Memory B cell (primary cell): ENCODE measurements around the gene SLC25A44.
"Not testable (repeated sequence)": the region's sequence is repeated elsewhere in the genome, so short reads cannot be mapped to it uniquely, and the experiment has no call there.

ENCODE experiments used
- ATAC-seq: fragments of 150-1000 bp; cut with Tn5 transposase; 2 replicates; pipeline ENCODE4 v1.10.0; 2021; ENCODE audit warnings: low read depth, mild to moderate bottlenecking, moderate library complexity
- DNase-seq, 2 donors: peaks; one replicate each; pipeline ENCODE4 v3.0.0; 2022; ENCODE audit warnings: low spot score in 2 of 2
- H3K27ac Mint-ChIP-seq: one replicate; pipeline ENCODE4 v1.8.0; 2022; ENCODE audit warnings: mild to moderate bottlenecking, moderate library complexity, mixed read lengths
- H3K27me3 Mint-ChIP-seq: one replicate; pipeline ENCODE4 v1.8.0; 2022; ENCODE audit warnings: mixed read lengths
- H3K36me3 Mint-ChIP-seq: one replicate; pipeline ENCODE4 v1.8.0; 2022; ENCODE audit warnings: mild to moderate bottlenecking, mixed read lengths
- H3K4me1 Mint-ChIP-seq: one replicate; pipeline ENCODE4 v1.8.0; 2022; ENCODE audit warnings: mixed read lengths
- H3K4me3 Mint-ChIP-seq: one replicate; pipeline ENCODE4 v1.8.0; 2022; ENCODE audit warnings: mild to moderate bottlenecking, moderate library complexity, mixed read lengths
- H3K9me3 Mint-ChIP-seq: one replicate; pipeline ENCODE4 v1.8.0; 2022; ENCODE audit warnings: mixed read lengths

The SLC25A44 gene

GRCh38 chr1:156203331-156203730, 9.4 kb downstream of the SLC25A44 start:
- DNase-seq (no peak), ATAC-seq (no peak)
- Mint-ChIP-seq H3K27me3 (no peaks in the 10 kb centered on the region), H3K36me3 (peaks cover 19% of the 10 kb centered on the region), H3K27ac (no peak overlapping the region), H3K4me3 (no peak overlapping the region), H3K4me1 (peaks cover 12% of the 10 kb centered on the region), H3K9me3 (no peaks in the 10 kb centered on the region)

- H3K4me3 Mint-ChIP-seq: no peak overlapping the region
- peaks cover 8% of the 10 kb centered on the region for H3K4me1 Mint-ChIP-seq
- DNase-seq (no peak), ATAC-seq (no peak)
- peaks cover 15% of the 10 kb centered on the region for H3K36me3 Mint-ChIP-seq
- no peaks in the 10 kb centered on the region for H3K9me3 Mint-ChIP-seq
- H3K27me3 Mint-ChIP-seq: no peaks in the 10 kb centered on the region
- no peak overlapping the region for H3K27ac Mint-ChIP-seq
Measured at GRCh38 chr1:156204686-156205085, 10.8 kb downstream of the SLC25A44 start.

- no peaks in the 10 kb centered on the region for H3K27me3 Mint-ChIP-seq
- H3K36me3 Mint-ChIP-seq: peaks cover 6% of the 10 kb centered on the region
- no peak overlapping the region for H3K4me3 Mint-ChIP-seq
- no peak for ATAC-seq
- no peak overlapping the region for H3K27ac Mint-ChIP-seq
- no peaks in the 10 kb centered on the region for H3K9me3 Mint-ChIP-seq
- no peak for DNase-seq
- peaks cover 6% of the 10 kb centered on the region for H3K4me1 Mint-ChIP-seq
Measured at GRCh38 chr1:156211243-156211642, 17.3 kb downstream of the SLC25A44 start.

GRCh38 chr1:156212130-156212529, 18.2 kb downstream of the SLC25A44 start:
- peaks cover 6% of the 10 kb centered on the region for H3K36me3 Mint-ChIP-seq
- H3K4me1 Mint-ChIP-seq: peaks cover 6% of the 10 kb centered on the region
- peak overlapping the region; percentile 98 for H3K27ac Mint-ChIP-seq

GRCh38 chr1:156212833-156213643, 19.1 kb downstream of the SLC25A44 start, which contains the start of gene PMF1:
TSS of gene PMF1 (plus strand) at chr1:156213007. CDS start at chr1:156213016, 9 bp downstream.
- Mint-ChIP-seq H3K4me3 (peak within 1 kb of the TSS; percentile 97), H3K36me3 (peaks cover 4% of the 10 kb centered on the region), H3K9me3 (no peaks in the 10 kb centered on the region), H3K27ac (peak within 1 kb of the TSS; percentile 98), H3K4me1 (peaks cover 10% of the 10 kb centered on the region), H3K27me3 (no peaks in the 10 kb centered on the region)
- peak; percentile 90 for DNase-seq
- ATAC-seq: peak; percentile 95

More at GRCh38 chr1:156212130-156212529, 18.2 kb downstream of the SLC25A44 start:
- Mint-ChIP-seq H3K9me3 (no peaks in the 10 kb centered on the region), H3K4me3 (peak overlapping the region; percentile 97), H3K27me3 (no peaks in the 10 kb centered on the region)
- no peak for DNase-seq
- no peak for ATAC-seq

- H3K9me3 Mint-ChIP-seq: no peaks in the 10 kb centered on the region
- no peak for ATAC-seq
- H3K27me3 Mint-ChIP-seq: no peaks in the 10 kb centered on the region
- H3K4me3 Mint-ChIP-seq: peak overlapping the region; percentile 97
- H3K36me3 Mint-ChIP-seq: peaks cover 4% of the 10 kb centered on the region
- H3K27ac Mint-ChIP-seq: peak overlapping the region; percentile 98
- peaks cover 11% of the 10 kb centered on the region for H3K4me1 Mint-ChIP-seq
- DNase-seq: no peak
Measured at GRCh38 chr1:156213644-156213966, 19.7 kb downstream of the SLC25A44 start.

GRCh38 chr1:156214024-156214748, 20.3 kb downstream of the SLC25A44 start:
- no peak for ATAC-seq
- Mint-ChIP-seq H3K9me3 (no peaks in the 10 kb centered on the region), H3K4me1 (peaks cover 11% of the 10 kb centered on the region), H3K27ac (peak overlapping the region; percentile 50), H3K27me3 (no peaks in the 10 kb centered on the region), H3K36me3 (peaks cover 5% of the 10 kb centered on the region), H3K4me3 (peak overlapping the region; percentile 82)
- no peak for DNase-seq

- Mint-ChIP-seq H3K36me3 (peaks cover 15% of the 10 kb centered on the region), H3K4me1 (peaks cover 18% of the 10 kb centered on the region)
- not testable (repeated sequence) for H3K4me3 Mint-ChIP-seq, ATAC-seq, DNase-seq, H3K9me3 Mint-ChIP-seq, H3K27ac Mint-ChIP-seq, H3K27me3 Mint-ChIP-seq
Measured at GRCh38 chr1:156216361-156217086, 22.6 kb downstream of the SLC25A44 start.

GRCh38 chr1:156217871-156218270, 24.0 kb downstream of the SLC25A44 start:
- Mint-ChIP-seq H3K4me3 (no peak overlapping the region), H3K4me1 (peaks cover 19% of the 10 kb centered on the region), H3K9me3 (no peaks in the 10 kb centered on the region), H3K27me3 (no peaks in the 10 kb centered on the region), H3K27ac (no peak overlapping the region), H3K36me3 (peaks cover 21% of the 10 kb centered on the region)
- DNase-seq: no peak
- ATAC-seq: no peak

- Mint-ChIP-seq H3K4me1 (peaks cover 16% of the 10 kb centered on the region), H3K27me3 (no peaks in the 10 kb centered on the region), H3K36me3 (peaks cover 27% of the 10 kb centered on the region), H3K27ac (no peak overlapping the region), H3K4me3 (no peak overlapping the region), H3K9me3 (no peaks in the 10 kb centered on the region)
- DNase-seq (no peak), ATAC-seq (no peak)
Measured at GRCh38 chr1:156220226-156220625, 26.3 kb downstream of the SLC25A44 start.

- H3K27ac Mint-ChIP-seq: no peak overlapping the region
- no peaks in the 10 kb centered on the region for H3K9me3 Mint-ChIP-seq
- no peak for ATAC-seq
- H3K4me1 Mint-ChIP-seq: peaks cover 18% of the 10 kb centered on the region
- H3K27me3 Mint-ChIP-seq: no peaks in the 10 kb centered on the region
- H3K4me3 Mint-ChIP-seq: no peak overlapping the region
- H3K36me3 Mint-ChIP-seq: peaks cover 34% of the 10 kb centered on the region
- no peak for DNase-seq
Measured at GRCh38 chr1:156221986-156222692, 28.2 kb downstream of the SLC25A44 start.

- H3K4me1 Mint-ChIP-seq: peaks cover 10% of the 10 kb centered on the region
- no peaks in the 10 kb centered on the region for H3K9me3 Mint-ChIP-seq
- H3K36me3 Mint-ChIP-seq: peaks cover 43% of the 10 kb centered on the region
- ATAC-seq (no peak), DNase-seq (no peak)
- H3K27me3 Mint-ChIP-seq: no peaks in the 10 kb centered on the region
- no peak overlapping the region for H3K27ac Mint-ChIP-seq
- H3K4me3 Mint-ChIP-seq: no peak overlapping the region
Measured at GRCh38 chr1:156225677-156226014, 31.7 kb downstream of the SLC25A44 start.

- Mint-ChIP-seq H3K4me1 (peaks cover 9% of the 10 kb centered on the region), H3K9me3 (no peaks in the 10 kb centered on the region), H3K27me3 (no peaks in the 10 kb centered on the region), H3K36me3 (peaks cover 40% of the 10 kb centered on the region), H3K27ac (no peak overlapping the region), H3K4me3 (no peak overlapping the region)
- no peak for DNase-seq
- ATAC-seq: no peak
Measured at GRCh38 chr1:156226116-156226538, 32.2 kb downstream of the SLC25A44 start.
